HUDEP-2 (cell line): ENCODE data around the gene AMTN.
"Not testable (repeated sequence)": the region's sequence is repeated elsewhere in the genome, so short reads cannot be mapped to it uniquely, and the experiment has no call there.

ENCODE experiments used
- DNase-seq, 76 experiments: peaks; one replicate each; lab custom pipeline; 2025; ENCODE audit not compliant: unreplicated experiment in 76 of 76; lab: John Stamatoyannopoulos, UW

AMTN gene, protein sequence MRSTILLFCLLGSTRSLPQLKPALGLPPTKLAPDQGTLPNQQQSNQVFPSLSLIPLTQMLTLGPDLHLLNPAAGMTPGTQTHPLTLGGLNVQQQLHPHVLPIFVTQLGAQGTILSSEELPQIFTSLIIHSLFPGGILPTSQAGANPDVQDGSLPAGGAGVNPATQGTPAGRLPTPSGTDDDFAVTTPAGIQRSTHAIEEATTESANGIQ

DNA sequence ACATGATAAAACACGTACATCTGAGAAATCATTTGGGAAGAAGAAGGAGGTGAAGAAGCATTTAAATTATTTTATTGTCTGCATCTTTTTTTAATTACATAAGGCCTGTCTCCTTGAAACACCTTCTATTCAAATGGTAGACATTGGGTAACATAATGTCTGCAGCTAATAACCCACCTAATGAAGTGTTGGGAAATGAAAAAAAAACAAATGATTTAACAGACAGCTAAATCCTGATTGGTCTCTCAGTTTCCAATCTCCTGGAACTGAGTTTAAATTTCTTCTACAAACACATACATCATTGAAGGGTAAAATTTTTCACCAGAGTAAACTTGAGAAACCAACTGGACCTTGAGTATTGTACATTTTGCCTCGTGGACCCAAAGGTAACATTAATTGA, at the start of gene AMTN:
AMTN (plus strand) TSS at position 301 of the 400 bp plus-strand sequence. CDS start 209 bp downstream, outside the sequence.
- no peak for DNase-seq

DNA sequence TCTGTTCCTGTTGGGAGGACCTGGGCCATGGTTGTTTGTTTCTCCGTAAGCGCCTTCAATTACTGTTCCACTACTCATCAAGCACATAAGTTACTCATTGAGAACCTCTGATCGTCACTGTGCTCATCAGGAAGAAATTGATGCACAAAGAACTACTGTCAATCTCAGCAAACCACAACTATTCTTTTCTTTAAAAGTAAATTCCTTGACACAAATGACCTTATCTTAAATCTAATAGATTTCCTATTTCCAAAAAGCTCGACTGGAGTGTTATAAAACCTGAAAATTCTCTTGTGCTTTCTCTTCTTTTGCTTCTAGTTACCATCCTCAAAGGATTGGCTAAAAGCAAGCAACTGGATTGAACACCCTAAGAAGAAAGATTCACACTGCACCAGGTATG, 46.5 kb upstream of the AMTN start, which contains the start of gene MUC7:
MUC7 (plus strand) TSS at position 301 of the 400 bp plus-strand sequence. CDS start 1,825 bp downstream, outside the sequence.
- no peak for DNase-seq

DNA sequence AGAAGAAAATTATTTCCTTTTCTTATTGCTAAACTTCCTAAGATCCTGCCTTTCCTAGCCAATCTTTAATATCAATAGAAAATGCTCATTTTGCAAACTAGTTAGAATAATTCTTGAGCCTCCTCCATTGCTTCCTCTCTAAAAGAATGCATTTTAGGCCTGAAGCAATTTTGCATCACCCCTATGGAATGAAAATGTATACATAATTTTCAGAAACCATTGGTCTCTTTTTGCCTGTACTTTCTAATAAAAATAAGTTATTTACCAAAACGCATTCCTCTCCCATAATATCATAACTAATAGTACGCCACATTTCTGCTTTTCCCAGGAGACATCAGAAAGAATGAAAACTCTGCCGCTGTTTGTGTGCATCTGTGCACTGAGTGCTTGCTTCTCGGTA, 44.7 kb upstream of the AMTN start:
- no peak for DNase-seq

DNA sequence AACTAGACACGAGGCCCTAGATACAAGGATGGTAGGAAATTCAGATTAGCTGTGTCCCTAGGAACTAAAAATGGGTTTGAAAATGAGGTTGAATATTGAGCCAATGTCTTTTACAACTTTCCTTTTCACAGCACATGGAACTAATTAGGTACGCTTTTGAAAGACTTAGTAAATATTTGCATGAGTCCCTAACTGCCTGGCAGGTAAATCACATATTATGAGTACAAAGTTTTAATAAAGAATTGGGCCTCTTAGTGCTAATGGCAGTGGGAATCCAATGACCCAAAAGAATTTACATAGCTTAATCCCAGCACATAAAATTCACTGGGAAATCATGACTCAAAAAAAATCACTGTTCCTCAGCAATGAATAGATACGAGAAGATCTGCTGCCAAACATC, 29.6 kb upstream of the AMTN start:
- DNase-seq = no peak

DNA sequence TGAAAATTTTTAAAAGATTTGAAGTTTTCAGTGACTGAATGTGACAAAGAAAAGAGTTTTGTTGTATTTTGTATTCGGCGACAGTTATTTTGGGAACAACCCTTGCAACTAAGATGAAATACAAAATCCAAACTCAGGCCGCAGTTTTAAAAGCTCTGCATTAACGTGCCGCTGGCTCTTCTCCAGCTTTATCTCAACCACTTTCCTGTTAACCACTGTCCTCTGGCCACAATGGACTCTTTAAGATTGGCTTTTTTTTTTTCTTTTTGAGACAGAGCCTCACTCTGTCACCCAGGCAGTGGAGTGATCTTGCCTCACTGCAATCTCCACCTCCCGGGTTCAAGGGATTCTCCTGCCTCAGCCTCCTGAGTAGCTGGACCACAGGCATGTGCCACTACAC, 22.1 kb upstream of the AMTN start:
- DNase-seq = no peak

DNA sequence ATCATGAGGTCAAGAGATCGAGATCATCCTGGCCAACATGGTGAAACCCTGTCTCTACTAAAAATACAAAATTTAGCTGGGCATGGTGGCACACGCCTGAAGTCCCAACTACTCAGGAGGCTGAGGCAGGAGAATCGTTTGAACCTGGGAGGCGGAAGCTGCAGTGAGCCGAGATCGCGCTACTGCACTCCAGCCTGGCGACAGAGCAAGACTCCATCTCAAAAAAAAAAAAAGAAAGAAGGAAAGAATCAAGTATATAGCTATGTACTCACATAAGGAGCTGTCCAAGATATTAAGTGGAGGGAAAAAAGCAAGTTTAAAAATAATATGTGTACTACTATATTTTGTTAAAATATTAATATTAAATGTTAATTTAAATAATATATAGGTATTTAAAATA, 16.5 kb upstream of the AMTN start:
- not testable (repeated sequence) for DNase-seq

DNA sequence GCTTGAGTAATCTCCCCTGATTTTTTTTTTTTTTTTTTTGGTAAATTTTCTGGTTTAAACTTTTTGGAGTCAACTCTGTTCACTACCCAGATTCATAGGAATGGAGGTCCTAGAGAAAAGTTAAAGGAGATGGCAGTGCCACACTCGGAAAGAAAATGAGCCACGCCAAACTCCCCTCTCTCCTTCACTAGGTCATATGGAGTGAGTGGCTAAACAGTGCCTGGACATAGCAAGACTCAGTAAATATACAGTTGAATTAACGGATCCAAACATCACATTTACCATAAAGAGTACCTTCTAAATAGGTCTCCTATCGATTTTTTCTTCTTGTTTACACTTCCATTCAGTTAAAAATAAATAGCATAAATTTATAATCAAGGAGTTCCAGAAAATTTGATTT, 13.6 kb upstream of the AMTN start:
- no peak for DNase-seq

DNA sequence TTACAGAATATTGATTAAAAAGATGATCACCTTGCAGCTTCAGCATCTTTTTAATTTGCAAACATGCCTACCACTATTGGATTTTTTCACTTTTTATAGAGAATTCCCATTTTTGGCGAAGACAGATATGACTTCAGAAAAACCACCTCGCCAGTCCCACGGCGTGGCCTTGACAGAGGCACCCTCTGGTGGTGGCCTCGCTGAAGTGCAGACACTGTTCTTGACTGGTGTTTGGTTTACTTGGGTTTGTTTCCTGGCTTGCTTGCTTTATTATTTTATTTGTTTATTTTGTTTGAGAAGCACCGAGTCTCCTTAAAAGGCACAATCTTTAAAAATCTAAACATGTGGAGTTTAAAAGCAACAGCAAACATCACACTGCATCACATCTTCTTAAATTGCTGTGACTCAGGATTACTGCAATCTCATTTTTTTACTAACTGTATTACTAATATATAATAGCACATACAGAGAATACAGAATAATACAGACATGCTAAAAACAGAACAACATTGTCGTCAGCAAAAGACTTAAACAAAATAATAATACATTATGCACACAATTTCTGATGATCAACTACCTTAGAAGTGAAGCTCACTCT, 13.1 kb upstream of the AMTN start:
- peak in 35 of 76 experiments; percentile 1 to 52 (median 17) for DNase-seq

DNA sequence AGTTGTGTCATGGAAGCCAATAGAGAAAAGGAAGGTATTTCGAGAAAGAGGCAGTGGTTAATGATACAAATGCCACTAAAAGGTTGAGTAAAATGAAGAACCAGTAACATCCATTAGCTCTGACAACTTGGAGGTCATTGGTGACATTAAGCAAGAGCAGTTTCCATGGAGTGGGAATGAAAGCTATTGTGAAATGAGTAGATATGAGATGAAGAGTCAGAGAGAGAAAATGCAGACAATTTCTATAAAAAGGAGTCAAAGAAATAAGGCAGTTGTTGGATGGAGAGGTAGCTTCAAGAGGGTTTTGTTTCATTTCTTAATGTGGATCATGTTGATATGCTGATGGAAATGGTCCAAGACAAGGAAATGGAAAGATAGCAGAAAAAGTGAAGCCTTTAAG, 9.6 kb upstream of the AMTN start:
- DNase-seq = no peak

DNA sequence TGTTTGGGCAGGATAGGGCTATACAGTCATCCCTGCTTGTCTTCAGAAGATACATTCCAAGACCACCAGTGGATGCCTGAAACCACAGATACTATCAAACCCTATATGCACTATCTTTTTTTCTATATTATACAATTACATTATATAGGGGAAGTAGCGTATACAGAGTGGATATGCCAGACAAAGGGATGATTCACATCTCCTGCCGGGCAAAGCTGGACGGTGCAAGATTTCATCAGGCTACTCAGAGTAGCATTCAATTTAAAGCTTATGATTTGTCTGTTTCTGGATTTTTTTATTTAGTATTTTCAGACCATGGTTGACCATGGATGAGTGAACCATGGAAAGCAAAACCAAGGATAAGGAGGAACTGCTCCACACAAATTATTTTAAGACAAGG, 7.0 kb upstream of the AMTN start:
- DNase-seq = no peak

DNA sequence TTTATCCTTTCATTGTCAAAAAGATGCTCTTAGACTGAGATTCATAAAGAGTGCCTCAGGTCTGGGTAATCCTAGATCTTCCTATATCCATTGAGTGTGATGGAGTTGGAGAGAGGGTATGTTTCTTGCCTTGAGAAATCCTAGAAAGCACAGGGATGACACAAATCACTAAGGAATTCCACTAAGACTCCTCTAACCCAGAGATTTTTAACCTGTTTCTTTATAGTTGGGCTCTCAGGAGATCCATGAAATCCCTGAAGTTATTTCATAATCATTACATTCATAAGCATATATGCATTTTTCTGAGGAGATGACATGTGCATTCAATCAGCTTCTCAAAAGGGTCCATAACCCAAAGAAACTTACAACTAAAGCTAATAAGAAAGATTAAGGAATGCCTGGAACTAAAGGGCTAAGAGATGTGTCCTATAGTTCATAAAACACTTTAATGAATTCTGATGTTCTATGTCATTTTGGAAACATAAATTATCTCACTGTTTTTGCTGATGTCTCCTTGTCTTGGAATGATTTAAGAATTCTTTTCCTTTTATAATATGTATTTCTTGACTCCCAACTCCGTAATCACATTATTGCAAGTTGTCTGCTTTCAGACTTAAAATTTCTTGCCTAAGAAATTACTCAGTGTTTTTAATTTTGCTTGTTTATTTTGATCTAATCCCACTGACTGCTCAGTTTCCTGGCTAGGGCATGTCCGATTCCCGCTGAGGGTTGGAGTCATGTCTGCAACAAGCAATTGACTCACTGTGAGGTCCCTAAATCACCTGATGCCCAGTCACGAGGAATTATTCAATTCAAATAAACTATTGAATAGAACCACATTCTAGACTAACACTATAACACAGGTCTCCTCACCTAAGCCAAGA, 2.8 kb upstream of the AMTN start:
- DNase-seq = no peak

DNA sequence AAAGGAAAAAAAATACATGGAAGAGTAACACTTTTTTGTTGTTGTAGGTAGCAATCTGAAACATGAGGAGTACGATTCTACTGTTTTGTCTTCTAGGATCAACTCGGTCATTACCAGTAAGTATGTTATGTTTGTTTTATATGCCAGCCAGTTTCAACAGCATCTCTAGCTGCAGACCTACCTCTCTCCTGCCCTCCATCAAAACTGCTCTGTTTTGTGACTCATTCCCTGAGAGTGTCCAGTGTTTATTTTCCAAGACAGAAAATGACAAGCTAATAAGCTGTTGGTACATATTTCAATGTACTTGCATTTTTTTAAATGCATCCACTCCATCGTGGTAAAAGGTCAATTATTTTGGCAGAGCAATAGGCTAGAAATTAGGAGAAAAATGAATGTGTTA, 347 bp downstream of the AMTN start:
- DNase-seq = no peak

DNA sequence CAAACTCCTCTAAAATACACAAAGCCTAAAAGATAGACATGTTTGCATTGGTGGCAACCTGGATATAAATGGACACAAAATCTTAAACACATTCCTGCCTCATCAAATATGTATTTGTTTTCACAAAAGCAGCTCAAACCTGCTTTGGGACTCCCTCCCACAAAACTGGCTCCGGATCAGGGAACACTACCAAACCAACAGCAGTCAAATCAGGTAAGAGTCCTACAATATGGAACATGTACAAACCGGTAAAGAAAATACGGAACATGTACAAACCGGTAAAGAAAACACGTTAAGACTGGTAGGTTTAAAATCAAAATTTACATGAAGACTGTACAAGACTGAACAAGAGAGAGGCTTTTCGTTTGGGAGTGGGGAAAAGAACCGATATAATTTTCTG, 4.3 kb downstream of the AMTN start:
- no peak for DNase-seq

DNA sequence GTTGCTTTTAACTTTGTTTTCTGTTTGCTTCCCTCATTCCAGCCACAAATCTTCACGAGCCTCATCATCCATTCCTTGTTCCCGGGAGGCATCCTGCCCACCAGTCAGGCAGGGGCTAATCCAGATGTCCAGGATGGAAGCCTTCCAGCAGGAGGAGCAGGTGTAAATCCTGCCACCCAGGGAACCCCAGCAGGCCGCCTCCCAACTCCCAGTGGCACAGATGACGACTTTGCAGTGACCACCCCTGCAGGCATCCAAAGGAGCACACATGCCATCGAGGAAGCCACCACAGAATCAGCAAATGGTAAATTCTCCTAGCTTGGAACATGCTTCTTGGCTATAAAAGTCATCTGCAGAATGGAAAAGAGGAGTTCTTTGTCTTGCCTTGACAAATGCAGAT, 12.6 kb downstream of the AMTN start:
- DNase-seq = no peak

DNA sequence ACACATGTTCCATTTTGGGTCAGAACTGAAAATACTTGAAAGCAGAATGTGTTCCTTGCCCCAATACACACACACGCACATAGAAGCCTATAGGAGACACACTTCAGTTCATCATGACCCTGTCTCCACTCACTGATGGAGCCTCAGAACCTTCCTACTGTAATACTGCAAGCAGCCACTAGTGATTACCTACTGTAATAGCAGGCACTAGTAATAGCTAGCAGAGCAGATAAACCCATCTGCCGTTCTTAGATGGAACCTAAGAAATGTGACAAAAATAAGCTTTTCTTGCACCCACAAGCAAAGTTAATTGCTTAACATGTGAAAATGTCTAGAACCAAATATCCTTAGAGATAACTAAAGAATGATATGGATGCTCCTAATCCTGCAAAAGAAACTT, 13.6 kb downstream of the AMTN start:
- peak in 1 of 76 experiments; percentile 4 for DNase-seq

DNA sequence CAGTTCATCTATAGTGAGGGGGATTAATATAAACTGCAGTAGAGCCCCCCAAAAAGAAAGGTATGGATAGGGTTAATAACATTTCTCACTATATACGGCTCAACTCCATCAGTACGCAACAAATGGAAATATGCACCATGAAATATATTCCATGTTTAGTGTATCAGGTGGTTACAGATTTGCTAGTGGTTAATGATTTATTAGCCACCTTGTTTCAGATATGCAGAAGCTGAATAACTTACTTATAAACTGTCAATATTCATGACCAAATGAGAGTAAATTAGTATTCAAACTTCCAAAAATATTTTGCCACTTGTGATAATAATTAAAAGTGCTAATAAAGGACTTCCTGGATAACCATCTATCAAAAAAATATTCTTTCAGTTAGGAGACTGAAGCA, 14.8 kb downstream of the AMTN start:
- no peak for DNase-seq

DNA sequence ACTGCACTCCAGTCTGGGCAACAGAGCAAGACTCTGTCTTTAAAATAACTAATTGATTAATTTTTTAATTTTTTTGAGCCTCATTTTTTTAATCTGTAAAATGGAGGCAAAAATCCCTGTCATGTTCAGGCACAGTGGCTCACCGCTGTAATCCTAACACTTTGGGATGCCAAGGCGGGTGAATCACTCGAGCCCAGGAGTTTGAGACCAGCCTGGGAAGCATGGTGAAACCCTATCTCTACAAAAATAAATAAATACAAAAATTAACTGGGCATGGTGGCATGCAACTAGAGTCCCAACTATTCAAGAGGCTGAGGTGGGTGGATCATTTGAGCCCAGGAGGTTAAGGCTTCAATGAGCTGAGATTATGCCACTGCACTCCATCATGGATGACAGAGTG, 15.4 kb downstream of the AMTN start:
- no peak for DNase-seq

DNA sequence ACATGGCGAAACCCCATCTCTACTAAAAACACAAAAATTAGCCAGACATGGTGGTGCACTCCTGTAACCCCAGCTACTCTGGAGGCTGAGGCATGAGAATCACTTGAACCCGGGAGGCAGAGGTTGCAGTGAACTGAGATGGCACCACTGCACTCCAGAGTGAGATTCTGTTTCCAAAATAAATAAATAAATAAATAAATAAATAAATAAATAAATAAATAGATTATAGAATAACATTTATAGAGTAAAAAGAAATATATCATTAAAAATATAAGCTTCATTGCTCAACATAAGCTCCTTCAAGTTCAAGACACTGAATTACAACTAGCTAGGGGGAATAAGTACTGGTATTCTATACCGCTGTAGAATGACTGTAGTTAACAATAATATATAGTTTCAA, 16.5 kb downstream of the AMTN start:
- DNase-seq = not testable (repeated sequence)

DNA sequence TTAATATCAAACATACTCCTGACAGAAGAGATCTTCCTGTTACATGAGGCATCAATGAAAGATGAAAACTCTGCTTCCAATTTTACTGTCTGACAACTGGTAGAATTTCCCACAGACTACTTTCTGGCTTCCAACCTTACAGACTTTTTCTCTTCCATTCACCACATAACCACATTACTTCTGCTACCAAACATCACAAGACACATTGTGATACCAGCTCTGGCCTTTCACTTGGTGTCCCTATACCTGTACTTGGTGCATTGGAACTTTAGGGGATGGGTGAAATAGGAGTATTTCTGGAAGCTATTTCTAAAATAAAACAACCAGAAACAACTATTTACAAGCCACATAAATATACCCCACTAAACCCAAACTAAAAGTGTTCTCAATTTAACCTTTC, 20.5 kb downstream of the AMTN start:
- no peak for DNase-seq

DNA sequence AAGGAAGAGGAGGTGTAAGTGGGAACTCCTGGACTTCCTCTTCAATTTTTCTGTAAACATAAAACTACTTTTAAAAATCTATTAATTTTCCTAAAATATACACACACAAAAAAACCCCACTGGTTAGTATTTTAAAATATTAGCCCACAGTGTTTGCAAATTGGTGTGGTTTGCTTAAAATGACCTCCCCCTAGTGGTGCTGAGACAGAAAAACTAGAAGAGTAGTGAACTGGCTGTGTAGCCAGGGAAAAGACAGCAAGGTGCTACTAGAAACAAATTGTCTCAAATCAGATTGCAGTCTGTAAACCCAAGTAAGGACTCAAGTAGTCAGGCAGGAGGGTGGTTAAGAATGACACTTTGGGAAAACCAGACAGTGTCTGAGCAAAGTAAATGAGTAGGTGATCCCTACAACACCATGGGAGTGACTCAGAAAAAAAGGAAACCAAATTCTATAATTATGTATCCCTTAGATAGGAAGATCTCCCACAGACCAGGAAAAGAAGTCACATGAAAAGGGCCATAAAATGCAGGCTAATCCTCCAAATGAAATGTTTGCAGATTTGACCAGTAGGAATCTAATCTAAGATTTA, 26.0 kb downstream of the AMTN start:
- DNase-seq = peak in 3 of 76 experiments; percentile 0 to 7 (median 1)

DNA sequence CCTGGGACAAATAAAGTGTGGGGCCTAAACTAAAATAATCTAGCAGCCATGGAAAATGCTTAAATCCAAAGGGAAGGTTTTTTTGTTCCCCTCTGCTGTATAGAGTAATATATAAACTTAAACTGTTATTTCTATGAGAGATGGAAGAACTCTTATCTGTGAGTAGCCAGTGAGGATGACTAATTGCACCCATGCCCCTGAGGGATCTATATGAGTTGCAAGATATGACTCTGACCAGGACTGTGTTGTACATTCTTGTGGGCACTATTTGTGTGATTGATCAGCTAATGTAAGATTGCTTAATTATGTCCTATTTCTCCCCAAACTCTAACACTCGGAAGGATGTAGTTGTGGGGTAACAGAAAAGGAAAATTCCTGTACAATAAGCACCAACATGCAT, 38.5 kb downstream of the AMTN start:
- DNase-seq = no peak
